Natural killer cell (primary cell): ENCODE data around the gene ZP2. TPM values are rescaled to one million over a fixed set of nuclear protein-coding genes. Genes with fewer than 3 reads are reported as not detected.

Source experiments
- ATAC-seq, 3 donors: fragments of 150-1000 bp in 2 of 3; fragments of 200-7000 bp in 1 of 3; cut with Tn5 transposase; 1 replicate in 1 of 3; 2 replicates in 2 of 3; pipeline ENCODE4 v1.10.0; 2021; ENCODE audit warnings: mild to moderate bottlenecking in 2 of 3, moderate library complexity in 2 of 3
- DNase-seq, 2 donors: peaks; one replicate each; pipeline versions ENCODE4 v3.0.0 to v3.0.0-alpha.2; 2013 to 2021; ENCODE audit warnings: mixed read lengths in 1 of 2
- H3K27ac ChIP-seq: one replicate; pipeline ENCODE4 v1.5.1; 2013; ENCODE audit warnings: mild to moderate bottlenecking, low read length
- H3K27me3 ChIP-seq: one replicate; pipeline ENCODE4 v1.6.1; 2013; ENCODE audit warnings: low read length; ENCODE audit not compliant: control insufficient read depth, insufficient read depth
- H3K36me3 ChIP-seq: one replicate; pipeline ENCODE4 v1.6.1; 2013; ENCODE audit warnings: low read length; ENCODE audit not compliant: control insufficient read depth, insufficient read depth
- H3K4me1 ChIP-seq: one replicate; pipeline ENCODE4 v1.6.1; 2013; ENCODE audit warnings: low read length; ENCODE audit not compliant: control insufficient read depth, insufficient read depth
- H3K4me3 ChIP-seq: one replicate; pipeline ENCODE4 v1.5.1; 2013; ENCODE audit warnings: low read length
- H3K9me3 ChIP-seq: one replicate; pipeline ENCODE4 v1.6.1; 2013; ENCODE audit warnings: low read length; ENCODE audit not compliant: control insufficient read depth, insufficient read depth
- H3K27ac Mint-ChIP-seq, 2 donors: one replicate each; pipeline ENCODE4 v1.8.0; 2022; ENCODE audit warnings: mild to moderate bottlenecking in 2 of 2, mixed read lengths in 2 of 2, moderate library complexity in 1 of 2
- H3K27me3 Mint-ChIP-seq, 2 donors: one replicate each; pipeline ENCODE4 v1.8.0; 2022; ENCODE audit warnings: low read depth in 2 of 2, mixed read lengths in 2 of 2
- H3K36me3 Mint-ChIP-seq: one replicate; pipeline ENCODE4 v1.8.0; 2022; ENCODE audit warnings: mixed read lengths
- H3K4me1 Mint-ChIP-seq, 2 donors: one replicate each; pipeline ENCODE4 v1.8.0; 2022; ENCODE audit warnings: mixed read lengths in 2 of 2
- H3K4me3 Mint-ChIP-seq: one replicate; pipeline ENCODE4 v1.8.0; 2022; ENCODE audit warnings: mild to moderate bottlenecking, moderate library complexity, mixed read lengths
- H3K9me3 Mint-ChIP-seq, 2 donors: one replicate each; pipeline ENCODE4 v1.8.0; 2022; ENCODE audit warnings: mixed read lengths in 2 of 2
- CTCF ChIP-seq: fragments of 200-600 bp; IDR thresholded peaks from one replicate; pipeline ENCODE4 v1.8.0; 2022; ENCODE audit warnings: antibody characterized with exemption
- WGBS: methylation state at CpG from one replicate; pipeline ENCODE4 v1.1.7; 2013; ENCODE audit warnings: missing lambda C conversion rate; ENCODE audit not compliant: insufficient coverage; 5-methylcytosine and 5-hydroxymethylcytosine counted together
- intact Hi-C: fragments of 100-400 bp; cut with micrococcal nuclease; formaldehyde crosslinking; loops from one replicate; pipeline ENCODE4 v1.14.2; 2022
- total RNA-seq, 4 donors: library from RNA; stranded (reverse); fragments of 120-200 nt in 1 of 4; gene quantifications; one replicate each; pipeline versions ENCODE4 v1.2.3 to v1.2.4, GENCODE V29; 2013 to 2022

ZP2 gene
- total RNA-seq, 3 donors from 2014 or later (not counting 1 experiment from before 2014, with no cell fraction given): not detected

- ATAC-seq (no peak), DNase-seq (no peak)
- Mint-ChIP-seq H3K4me1 (no peaks in the 10 kb centered on the region), H3K27me3 (peaks cover 15 to 25% of the 10 kb centered on the region in 2 donors), H3K27ac (no peak overlapping the region), H3K9me3 (no peaks in the 10 kb centered on the region), H3K4me3 (no peak overlapping the region), H3K36me3 (no peaks in the 10 kb centered on the region)
- intact Hi-C loops: no loop called here
- Histone ChIP-seq H3K4me1 (no peaks in the 10 kb centered on the region), H3K27ac (no peak overlapping the region), H3K4me3 (no peak overlapping the region), H3K9me3 (no peaks in the 10 kb centered on the region), H3K27me3 (peaks cover 2% of the 10 kb centered on the region), H3K36me3 (no peaks in the 10 kb centered on the region)
- no peak for TF ChIP-seq CTCF
- WGBS: 93% methylated on average over 1 of the region's 2 CpGs
Measured at GRCh38 chr16:21217121-21217520, 5.7 kb upstream of the ZP2 start.

- no peaks in the 10 kb centered on the region for H3K4me1 ChIP-seq
- 67% methylated on average over 3 of the region's 4 CpGs for WGBS
- H3K27me3 ChIP-seq: no peaks in the 10 kb centered on the region
- Mint-ChIP-seq H3K27ac (no peak overlapping the region), H3K4me1 (no peaks in the 10 kb centered on the region), H3K9me3 (no peaks in the 10 kb centered on the region), H3K27me3 (peaks cover 16% of the 10 kb centered on the region in 2 donors), H3K36me3 (no peaks in the 10 kb centered on the region), H3K4me3 (no peak overlapping the region)
- no peaks in the 10 kb centered on the region for H3K9me3 ChIP-seq
- no peak overlapping the region for H3K27ac ChIP-seq
- intact Hi-C loops: no loop called here
- TF ChIP-seq CTCF: no peak
- no peaks in the 10 kb centered on the region for H3K36me3 ChIP-seq
- no peak for ATAC-seq
- H3K4me3 ChIP-seq: no peak overlapping the region
- DNase-seq: no peak
Measured at GRCh38 chr16:21214086-21214485, 2.7 kb upstream of the ZP2 start.

GRCh38 chr16:21208446-21209230, 2.7 kb downstream of the ZP2 start:
- ATAC-seq (no peak), DNase-seq (no peak)
- no peaks in the 10 kb centered on the region for H3K9me3 Mint-ChIP-seq
- Histone ChIP-seq H3K9me3 (no peaks in the 10 kb centered on the region), H3K4me1 (no peaks in the 10 kb centered on the region), H3K27me3 (no peaks in the 10 kb centered on the region), H3K27ac (no peak overlapping the region), H3K4me3 (no peak overlapping the region), H3K36me3 (no peaks in the 10 kb centered on the region)
- H3K4me1 Mint-ChIP-seq: no peaks in the 10 kb centered on the region
- no peak for TF ChIP-seq CTCF
- no peaks in the 10 kb centered on the region for H3K36me3 Mint-ChIP-seq
- intact Hi-C loops: no loop called here
- WGBS: 66% methylated on average over 2 of the region's 2 CpGs
- H3K4me3 Mint-ChIP-seq: no peak overlapping the region
- H3K27ac Mint-ChIP-seq: no peak overlapping the region
- peaks cover 16 to 23% of the 10 kb centered on the region in 2 donors for H3K27me3 Mint-ChIP-seq

- Histone ChIP-seq H3K4me1 (no peaks in the 10 kb centered on the region), H3K27ac (no peak overlapping the region), H3K27me3 (no peaks in the 10 kb centered on the region), H3K4me3 (no peak overlapping the region), H3K36me3 (no peaks in the 10 kb centered on the region), H3K9me3 (no peaks in the 10 kb centered on the region)
- intact Hi-C loops: no loop called here
- no peak overlapping the region for H3K4me3 Mint-ChIP-seq
- H3K36me3 Mint-ChIP-seq: no peaks in the 10 kb centered on the region
- no peak for TF ChIP-seq CTCF
- H3K27me3 Mint-ChIP-seq: peaks cover 16 to 26% of the 10 kb centered on the region in 2 donors
- ATAC-seq (no peak), DNase-seq (no peak)
- 90% methylated on average over 4 of the region's 4 CpGs for WGBS
- H3K27ac Mint-ChIP-seq: no peak overlapping the region
- no peaks in the 10 kb centered on the region for H3K9me3 Mint-ChIP-seq
- no peaks in the 10 kb centered on the region for H3K4me1 Mint-ChIP-seq
Measured at GRCh38 chr16:21206550-21206949, 4.8 kb downstream of the ZP2 start.
